Central memory CD4-positive, alpha-beta T cell (primary cell): ENCODE measurements around the gene GAR1.
"Not testable (repeated sequence)": the region's sequence is repeated elsewhere in the genome, so short reads cannot be mapped to it uniquely, and the experiment has no call there.

ENCODE experiments used
- DNase-seq: peaks from one replicate; pipeline ENCODE4 v3.0.0; 2022
- total RNA-seq, 3 experiments: gene quantifications; one replicate each; lab custom pipeline; 2026; lab: John Stamatoyannopoulos, UW

The GAR1 gene
- 6.0 to 38.6 (median 8.7) reads per million in 3 experiments for total RNA-seq

DNA sequence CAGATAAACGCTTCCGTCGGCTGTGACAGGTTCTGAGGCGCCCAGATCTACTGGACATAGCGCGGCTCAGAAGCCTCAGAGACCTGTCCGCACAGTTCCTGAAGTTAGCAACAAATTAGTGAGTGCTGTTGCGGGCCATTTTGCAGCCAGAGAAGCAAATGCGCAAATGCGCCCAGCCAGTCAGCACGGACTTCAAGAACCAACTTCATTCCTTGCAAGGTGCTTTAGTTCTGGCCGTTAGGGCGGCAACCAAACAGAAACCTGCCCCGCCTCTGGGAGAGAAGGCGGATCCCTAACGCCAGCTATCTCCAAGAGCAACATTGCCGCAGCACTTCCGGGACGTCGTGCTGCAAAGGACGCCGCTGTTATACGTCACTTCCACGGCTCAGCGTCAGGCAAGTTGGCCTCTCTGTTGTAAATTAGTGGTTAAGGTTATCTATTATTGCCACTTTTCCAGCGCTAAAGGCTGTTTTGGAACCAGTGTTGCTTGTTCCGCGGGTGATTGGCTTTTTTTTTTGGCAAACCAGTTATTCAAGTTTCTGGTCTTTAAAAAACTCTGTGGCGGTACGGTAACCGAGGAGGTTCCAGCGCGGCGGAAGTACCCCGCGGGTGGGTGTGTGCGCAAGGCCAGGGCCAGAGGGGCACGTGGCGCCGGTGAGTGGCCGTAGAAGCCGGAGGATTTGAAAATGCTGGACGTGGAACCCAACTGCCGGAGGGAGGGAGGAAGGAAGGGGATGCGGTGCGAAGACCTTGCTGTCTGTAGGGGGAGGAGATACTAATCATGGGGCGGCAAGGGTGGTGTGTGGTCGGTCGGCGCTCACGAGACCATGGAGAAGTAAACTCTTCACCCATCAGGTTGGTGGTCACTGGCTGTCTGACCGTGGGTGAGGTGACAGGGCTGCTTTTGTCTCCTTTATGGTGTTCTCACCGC, at the start of gene GAR1:
Gene GAR1 (plus strand): TSS at position 612 of the 931 bp plus-strand sequence. CDS start 403 bp downstream, outside the sequence.
- peak; percentile 87 for DNase-seq

DNA sequence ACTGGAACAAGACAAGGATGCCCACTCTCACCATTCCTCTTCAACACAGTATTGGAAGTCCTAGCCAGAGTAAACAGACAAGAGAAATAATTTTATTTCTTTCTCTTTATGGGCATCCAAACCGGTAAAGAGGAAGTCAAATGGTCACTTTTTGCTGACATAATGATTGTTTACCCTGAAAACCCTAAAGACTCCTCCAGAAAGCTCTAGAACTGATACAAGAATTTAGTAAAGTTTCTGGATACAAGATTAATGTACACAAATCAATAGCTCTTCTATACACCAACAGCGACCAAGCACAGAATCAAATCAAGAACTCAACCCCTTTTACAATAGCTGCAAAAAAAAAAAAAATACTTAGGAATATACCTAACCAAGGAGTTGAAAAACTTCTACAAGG, 33.5 kb upstream of the GAR1 start:
- DNase-seq, result not testable (repeated sequence)

GRCh38 chr4:109786846-109787245, 28.7 kb upstream of the GAR1 start:
- no peak for DNase-seq

DNA sequence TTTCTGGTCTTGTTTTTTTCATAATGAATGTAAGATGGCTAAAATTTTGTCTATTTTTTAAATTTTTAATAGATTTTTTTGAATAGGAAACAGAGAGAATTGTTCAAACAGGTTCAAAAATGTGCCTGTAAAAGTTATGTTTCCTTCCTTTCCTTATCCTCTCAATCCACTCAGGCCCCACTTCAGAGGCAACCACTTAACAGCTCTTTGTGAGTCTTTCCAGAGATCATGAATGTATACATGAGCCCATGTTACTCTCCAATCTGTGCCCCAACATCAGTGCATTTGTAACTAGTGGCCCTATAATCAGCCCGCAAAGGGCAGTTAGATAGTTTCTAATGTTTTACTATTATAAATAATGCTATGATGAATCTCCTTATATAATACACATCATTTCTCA, 27.8 kb upstream of the GAR1 start:
- no peak for DNase-seq

DNA sequence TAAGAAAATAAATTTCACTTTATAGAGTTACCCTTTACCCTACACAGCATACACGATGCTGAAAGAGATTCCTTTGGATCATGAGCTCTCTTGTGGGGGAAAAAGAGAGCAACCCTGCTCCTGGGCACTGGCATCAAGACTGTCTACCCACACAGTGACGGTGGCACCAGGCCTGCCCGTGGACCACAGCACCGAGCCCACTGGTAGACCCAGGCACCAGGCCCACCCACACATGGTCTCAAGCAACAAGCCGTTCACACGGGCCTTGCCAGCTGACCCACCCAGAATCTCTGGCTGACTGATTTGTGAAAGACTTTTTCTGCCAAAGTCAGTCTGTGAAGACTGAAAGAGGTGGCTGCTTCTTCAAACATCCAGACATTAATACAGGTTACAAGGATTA, 20.5 kb upstream of the GAR1 start:
- DNase-seq, result no peak

- DNase-seq, result no peak
Measured at GRCh38 chr4:109798866-109799265, 16.7 kb upstream of the GAR1 start.

- no peak for DNase-seq
Measured at GRCh38 chr4:109801099-109801789, 14.3 kb upstream of the GAR1 start.

DNA sequence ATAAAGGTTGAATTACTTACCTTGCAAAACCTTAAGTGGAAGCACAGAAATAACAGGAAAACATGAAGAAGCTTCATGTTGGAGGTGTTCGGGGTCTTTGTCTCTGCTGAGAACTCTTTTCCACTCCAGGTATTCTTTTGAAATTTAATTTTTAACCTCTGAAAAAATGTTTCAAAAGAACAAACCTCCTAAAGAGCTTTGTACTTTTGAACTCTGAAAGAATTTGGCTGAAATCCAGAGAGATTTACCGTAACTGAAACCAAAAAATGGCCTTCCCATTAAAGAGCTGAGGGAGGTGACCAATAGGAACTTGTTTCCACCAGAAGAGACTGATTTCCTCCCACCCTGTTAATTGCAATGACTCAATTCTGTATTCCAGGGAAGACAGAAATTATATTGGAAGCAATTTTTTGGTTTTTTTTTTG, 13.7 kb upstream of the GAR1 start, which contains the start of gene CFI:
Gene CFI (minus strand): TSS at position 105 of the 425 bp plus-strand sequence. CDS start 28 bp downstream, at position 77.
- no peak for DNase-seq

DNA sequence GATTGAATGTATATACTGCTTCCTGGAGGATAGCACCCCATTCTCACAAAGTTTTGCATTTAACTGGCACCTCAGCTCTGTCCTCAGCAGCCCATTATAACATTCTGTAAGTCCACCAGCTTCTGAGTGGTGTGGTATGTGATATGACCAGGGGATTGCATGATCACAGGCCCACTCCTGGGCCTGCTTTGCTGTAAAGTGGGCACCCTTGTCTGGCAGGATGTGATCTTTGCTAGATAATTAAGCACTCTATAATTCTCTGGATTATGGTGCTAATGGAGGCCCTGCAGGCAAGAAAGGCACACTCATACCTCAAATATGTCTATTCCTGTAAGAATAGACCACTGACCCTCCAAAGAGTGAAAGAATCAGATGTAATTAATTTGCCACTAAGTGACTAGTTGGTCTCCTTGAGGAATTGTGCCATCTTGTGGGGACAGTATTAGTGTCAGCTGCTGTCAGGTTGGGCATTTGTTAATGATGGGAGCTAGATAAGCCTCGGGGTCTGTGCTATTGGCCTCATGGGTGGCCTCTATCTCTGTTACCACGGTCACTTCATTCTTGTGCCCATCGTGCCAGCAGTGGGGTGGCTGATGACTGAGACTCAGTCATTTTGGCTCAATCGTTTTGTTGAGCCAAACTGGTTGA, 11.5 kb upstream of the GAR1 start:
- peak; percentile 7 for DNase-seq

GRCh38 chr4:109809655-109810054, 5.9 kb upstream of the GAR1 start:
- no peak for DNase-seq

GRCh38 chr4:109810552-109811387, 4.8 kb upstream of the GAR1 start:
- no peak for DNase-seq

DNA sequence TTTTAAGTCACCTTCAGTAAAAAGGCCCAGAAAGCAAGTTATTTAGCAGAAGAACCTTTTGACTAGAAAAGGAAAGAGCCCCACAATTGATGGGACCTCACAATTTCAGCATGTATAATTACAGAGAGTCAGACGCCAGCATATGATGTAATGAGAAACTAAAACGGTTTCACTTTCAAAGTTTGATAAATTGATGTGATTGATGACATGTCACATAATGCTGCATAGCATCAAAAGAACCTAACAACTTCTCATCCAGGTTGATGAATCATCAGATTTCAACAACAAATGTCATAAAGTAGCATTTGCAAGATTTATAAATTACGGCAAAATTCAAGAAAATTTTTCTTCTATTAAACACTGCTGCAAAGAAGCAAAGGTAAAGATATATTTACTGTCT, 3.9 kb upstream of the GAR1 start:
- DNase-seq, result no peak

GRCh38 chr4:109816082-109816442, 500 bp downstream of the GAR1 start:
- peak; percentile 54 for DNase-seq

GRCh38 chr4:109816894-109817293, 1.3 kb downstream of the GAR1 start:
- DNase-seq, result no peak

DNA sequence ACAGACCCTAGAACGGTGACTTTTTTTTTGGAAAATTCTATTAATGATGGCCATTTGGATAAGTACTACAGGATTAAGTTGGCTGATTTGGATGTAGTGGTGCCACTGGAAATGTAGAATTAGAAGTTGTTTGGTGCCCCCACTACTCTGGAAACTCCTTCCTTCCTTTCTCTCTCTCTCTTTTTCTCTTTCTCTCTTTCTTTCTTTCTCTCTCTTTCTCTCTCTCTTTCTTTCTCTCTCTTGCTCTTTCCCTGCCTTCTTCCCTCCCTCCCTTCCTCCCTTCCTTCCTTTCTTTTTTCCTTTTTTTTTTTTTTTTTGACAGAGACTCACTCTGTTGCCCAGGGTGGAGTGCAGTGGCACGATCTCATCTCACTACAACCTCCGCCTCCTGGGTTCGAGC, 2.7 kb downstream of the GAR1 start:
- DNase-seq, result no peak

- no peak for DNase-seq
Measured at GRCh38 chr4:109820563-109820962, 5.0 kb downstream of the GAR1 start.

GRCh38 chr4:109821185-109821584, 5.6 kb downstream of the GAR1 start:
- no peak for DNase-seq

DNA sequence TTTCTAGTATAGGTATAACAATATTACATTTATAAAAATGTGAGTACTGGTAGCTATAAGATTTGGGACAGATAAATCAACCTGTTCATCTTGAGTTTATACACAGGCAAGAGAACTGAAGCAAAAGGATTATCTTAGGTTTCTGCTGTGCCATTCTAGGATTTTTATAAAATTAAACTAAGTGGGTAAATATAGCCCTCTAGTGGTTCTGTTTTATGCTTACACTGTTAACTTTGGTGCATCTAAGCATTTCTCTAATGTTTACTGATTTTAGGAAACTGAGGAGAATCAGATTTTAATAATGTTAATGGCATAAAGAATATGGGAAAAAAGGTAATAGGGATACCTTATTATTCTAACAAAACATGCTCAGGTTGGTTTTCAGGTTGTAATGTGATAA, 11.2 kb downstream of the GAR1 start:
- peak; percentile 18 for DNase-seq

DNA sequence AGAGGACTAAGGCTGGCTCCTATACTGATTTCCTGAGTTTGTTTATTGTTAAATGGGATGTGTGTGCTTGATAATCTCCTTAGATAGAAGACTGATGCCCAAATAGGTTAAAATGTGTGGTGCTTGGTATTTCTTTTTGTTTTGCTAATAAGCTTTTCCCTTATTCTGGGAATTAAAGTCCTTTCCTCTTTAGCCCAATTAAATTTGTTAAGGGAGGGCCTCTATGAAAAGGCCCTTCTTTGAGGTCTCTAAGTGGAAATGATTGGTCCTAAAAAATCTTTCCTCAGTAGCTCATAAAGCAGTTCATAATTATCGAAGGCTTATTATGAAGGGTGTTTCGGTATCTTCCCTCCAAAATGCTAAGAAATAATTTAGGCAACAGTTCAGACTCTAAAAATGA, 12.1 kb downstream of the GAR1 start, which contains the start of gene RRH:
Gene RRH (plus strand): TSS at position 301 of the 400 bp plus-strand sequence. CDS start 56 bp downstream, at position 357.
- DNase-seq, result no peak

GRCh38 chr4:109833756-109834155, 18.2 kb downstream of the GAR1 start:
- DNase-seq, result no peak

DNA sequence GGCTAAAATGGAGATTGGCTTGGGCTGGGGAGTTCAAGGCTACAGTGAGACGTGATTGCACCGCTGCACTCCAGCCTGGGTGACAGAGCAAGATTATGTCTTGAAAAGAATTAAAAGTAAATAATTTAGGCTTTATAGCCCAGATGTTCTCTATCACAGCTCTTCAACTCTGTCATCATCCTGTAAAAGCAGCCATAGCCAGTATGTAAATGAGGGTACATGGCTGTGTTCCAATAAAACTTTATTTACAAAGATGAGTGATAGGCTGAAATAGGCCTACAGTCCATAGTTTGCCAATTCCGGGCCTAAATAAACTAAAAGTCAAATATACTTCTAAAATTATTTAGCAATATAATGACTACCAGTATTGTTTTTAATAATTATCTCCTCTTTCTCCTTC, 21.4 kb downstream of the GAR1 start:
- no peak for DNase-seq
